GM12872 (cell line): ENCODE results near the gene GREB1.

Source experiments
- TF ChIP-seq, protein P1 (sequence below): IDR thresholded peaks from 3 replicates; pipeline ENCODE4 v1.5.1; 2011; ENCODE audit warnings: low read depth, mild to moderate bottlenecking, low read length, moderate library complexity; ENCODE audit not compliant: insufficient read depth

Gene GREB1

DNA sequence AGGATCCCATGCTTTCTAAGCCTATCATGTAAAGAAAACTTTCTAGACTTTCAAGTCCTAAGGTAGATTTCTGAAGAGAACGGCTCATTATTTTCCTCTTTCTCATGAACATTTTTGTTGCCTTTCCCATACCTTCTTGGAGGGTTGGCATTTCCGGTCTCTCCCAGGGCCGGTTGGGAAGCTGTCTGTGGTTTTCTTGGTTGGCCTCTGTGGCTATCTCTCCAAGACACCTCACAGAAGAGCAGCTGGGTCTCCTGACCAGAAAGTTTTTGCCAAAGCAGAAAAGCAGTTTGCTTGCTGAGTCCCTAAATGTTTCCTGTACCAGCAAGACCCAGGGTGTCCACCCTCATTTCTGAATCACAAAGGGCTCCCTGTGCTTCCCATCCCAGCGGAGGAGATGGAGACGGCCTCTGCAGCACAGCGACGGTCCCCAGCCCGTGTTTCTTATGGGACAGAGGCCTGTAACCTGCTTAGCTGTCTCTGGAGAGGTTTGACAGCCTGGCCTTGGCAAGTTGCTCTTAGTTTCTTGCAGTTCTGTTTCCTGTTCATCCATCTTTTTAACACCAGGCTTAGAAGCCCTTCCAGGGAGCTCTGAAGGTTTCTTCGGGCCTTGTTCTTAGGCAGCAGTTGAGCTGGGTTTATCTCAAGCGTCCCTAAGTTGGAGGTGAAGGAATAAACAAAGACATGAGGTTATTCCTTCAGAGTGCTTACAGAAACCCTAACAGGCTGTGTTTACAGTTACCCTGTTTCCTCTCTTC is 39.8 kb downstream of the GREB1 start:
- TF ChIP-seq, protein P1, sequence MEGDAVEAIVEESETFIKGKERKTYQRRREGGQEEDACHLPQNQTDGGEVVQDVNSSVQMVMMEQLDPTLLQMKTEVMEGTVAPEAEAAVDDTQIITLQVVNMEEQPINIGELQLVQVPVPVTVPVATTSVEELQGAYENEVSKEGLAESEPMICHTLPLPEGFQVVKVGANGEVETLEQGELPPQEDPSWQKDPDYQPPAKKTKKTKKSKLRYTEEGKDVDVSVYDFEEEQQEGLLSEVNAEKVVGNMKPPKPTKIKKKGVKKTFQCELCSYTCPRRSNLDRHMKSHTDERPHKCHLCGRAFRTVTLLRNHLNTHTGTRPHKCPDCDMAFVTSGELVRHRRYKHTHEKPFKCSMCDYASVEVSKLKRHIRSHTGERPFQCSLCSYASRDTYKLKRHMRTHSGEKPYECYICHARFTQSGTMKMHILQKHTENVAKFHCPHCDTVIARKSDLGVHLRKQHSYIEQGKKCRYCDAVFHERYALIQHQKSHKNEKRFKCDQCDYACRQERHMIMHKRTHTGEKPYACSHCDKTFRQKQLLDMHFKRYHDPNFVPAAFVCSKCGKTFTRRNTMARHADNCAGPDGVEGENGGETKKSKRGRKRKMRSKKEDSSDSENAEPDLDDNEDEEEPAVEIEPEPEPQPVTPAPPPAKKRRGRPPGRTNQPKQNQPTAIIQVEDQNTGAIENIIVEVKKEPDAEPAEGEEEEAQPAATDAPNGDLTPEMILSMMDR = no peak

DNA sequence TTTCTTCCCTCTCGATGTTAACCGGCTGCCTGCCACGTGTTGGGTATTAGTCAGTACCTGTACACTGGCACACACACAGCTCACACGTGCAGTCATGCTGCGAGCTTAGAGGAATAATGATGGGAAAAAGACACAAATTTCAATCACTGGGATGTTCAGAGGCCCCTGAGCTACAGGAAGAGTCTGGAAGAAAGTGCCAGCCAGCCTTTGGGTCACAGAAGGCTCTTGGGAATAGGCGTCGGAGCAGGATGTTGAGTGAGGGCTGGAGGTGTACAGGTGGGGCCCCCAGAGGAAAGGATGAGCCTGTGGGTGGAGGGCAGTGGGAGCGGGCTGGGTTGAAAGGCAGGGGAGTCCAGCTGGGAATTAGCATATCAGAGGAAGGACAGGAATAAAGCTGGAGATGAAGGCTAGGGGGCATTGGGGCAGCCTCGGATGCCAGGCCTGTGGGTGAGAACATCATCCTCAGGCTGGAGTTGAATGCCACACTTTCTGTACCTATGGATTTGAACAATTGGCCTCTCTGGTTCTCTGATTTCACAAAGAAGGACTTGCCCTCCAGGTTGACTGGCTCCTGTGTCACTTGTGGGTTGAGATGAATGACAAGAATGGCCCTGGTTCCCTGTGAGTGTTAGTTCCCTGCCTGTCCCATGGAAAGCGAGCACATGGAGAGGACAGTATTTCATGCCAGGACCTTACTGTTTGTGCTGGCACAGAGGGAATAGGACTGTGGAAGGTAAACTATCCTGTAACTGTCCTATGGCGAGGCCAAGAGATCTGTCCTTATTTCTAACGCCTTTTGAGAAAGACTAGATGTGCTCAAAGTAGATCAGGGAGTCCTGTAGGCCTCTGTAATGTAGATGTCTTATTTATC is 40.6 kb downstream of the GREB1 start:
- TF ChIP-seq, protein P1 = no peak

DNA sequence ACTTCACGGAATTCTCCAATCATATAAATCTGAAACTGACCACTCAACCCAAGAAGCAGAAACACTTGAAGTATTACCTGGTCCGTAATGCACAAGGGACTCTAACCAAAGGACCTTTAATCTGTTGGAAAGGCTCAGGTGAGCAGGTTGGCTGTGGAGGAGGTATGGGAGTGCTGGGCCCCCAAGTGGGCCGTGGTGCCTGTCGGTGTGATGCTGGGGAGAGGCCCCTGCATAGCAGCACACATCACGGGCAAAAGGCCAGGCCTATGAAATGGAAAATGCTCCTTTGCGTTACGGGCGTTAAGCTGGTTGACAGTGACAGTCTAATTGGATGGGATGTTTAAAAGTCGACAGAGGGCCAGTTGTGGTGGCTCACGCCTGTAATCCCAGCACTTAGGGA is 42.6 kb downstream of the GREB1 start:
- TF ChIP-seq, protein P1 = no peak

- TF ChIP-seq, protein P1 = no peak
Measured at GRCh38 chr2:11577101-11577883, 43.4 kb downstream of the GREB1 start.

- TF ChIP-seq, protein P1 = no peak
Measured at GRCh38 chr2:11578081-11578948, 44.5 kb downstream of the GREB1 start.

DNA sequence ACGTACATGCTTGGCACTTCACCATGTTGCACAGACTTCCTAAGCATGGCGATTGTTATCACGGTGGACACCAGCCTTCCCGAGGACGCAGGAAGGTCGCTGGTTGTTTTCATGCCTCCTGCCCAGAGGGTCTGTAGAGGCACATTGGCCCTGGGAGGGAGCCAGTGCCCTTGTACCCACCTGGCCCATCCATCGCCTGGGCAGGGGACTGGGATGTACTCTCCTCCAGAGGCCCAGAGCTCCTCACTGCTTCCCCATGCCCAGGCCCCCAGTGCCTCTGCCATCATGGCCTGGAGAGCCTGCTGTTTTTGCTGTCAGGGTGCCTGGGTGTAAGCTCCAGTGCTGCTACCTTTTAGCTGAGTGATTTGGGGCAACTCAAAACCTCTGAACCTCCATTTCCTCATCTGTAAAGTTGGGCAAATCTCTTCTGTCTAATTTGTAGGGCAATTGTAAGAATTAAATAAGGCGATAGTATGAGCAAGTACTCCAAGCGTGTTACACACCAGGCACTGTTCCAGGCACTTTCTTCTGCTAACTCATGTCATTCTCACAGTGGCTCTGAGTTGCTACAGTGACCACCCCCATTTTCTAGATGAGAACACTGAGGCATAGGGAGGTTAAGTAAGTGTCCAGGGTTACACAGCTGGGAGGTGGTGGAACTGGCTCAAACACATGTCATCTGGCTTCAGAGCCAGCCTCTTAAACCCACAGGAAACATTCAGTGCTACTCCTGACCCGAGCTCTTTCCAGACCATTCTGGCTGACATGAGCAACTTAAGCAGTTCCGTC is 45.3 kb downstream of the GREB1 start:
- TF ChIP-seq, protein P1 = no peak
